Neural crest cell (in vitro differentiated cells): ENCODE measurements around the gene DISC1. TPM values are rescaled to one million over a fixed set of nuclear protein-coding genes. Genes with fewer than 3 reads are reported as not detected.

ENCODE experiments used
- DNase-seq: peaks from one replicate; pipeline ENCODE4 v3.0.0; 2021; ENCODE audit warnings: low read depth, mixed read lengths, low spot score
- H3K27ac Mint-ChIP-seq: one replicate; pipeline ENCODE4 v1.8.0; 2021; ENCODE audit warnings: mild to moderate bottlenecking, mixed read lengths; ENCODE audit not compliant: unreplicated experiment
- H3K27me3 Mint-ChIP-seq: 2 replicates; pipeline ENCODE4 v1.8.0; 2021; ENCODE audit warnings: low read depth, mild to moderate bottlenecking, mixed read lengths
- H3K36me3 Mint-ChIP-seq: 2 replicates; pipeline ENCODE4 v1.8.0; 2021; ENCODE audit warnings: low read depth, mild to moderate bottlenecking, mixed read lengths
- H3K4me1 Mint-ChIP-seq: 2 replicates; pipeline ENCODE4 v1.8.0; 2021; ENCODE audit warnings: mixed read lengths
- H3K4me3 Mint-ChIP-seq: one replicate; pipeline ENCODE4 v1.8.0; 2021; ENCODE audit warnings: mild to moderate bottlenecking, mixed read lengths
- H3K9me3 Mint-ChIP-seq: 2 replicates; pipeline ENCODE4 v1.8.0; 2021; ENCODE audit warnings: mixed read lengths
- total RNA-seq: library from RNA; stranded (reverse); gene quantifications from 2 replicates; pipeline ENCODE4 v1.2.1, GENCODE V29; 2021
- TF ChIP-seq, protein P1 (sequence below): fragments of 200-600 bp; sonication (generic); conservative IDR thresholded peaks from 2 replicates; pipeline ENCODE4 v1.5.0; 2021; ENCODE audit warnings: antibody characterized with exemption, mild to moderate bottlenecking

Gene DISC1
- total RNA-seq, 1 donor from 2014 or later, result 13.7 TPM

DNA sequence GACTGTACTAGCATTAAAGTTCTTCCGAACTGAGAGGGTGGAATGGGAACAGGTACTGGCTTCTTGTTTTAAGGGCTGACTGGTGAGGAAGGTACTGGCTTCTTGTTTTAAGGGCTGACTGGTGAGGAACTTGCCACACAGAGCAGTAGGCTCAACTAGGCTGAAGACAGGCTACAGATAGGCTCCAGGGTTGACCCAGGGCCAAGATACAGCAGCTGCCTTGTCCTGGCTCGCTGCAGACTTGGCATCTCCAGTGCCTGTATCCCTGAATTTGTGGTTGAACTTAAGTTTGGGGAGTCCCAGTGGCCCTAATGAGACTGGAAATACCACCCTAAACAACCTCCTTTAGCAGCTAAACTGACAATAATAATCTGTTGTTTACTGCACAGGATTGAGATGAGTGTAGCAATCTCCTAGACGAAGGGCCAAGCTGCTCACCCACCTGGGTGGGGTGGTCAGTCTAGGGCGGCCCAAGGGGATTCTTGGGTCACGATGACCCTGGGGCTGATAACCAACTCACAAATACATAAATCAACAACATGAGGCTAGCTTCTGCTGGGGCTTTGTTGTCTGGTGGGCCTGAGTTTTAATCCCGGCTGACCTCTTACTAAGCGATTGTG is 227.1 kb downstream of the DISC1 start:
- H3K36me3 Mint-ChIP-seq, result no peaks in the 10 kb centered on the region
- H3K27me3 Mint-ChIP-seq, result no peaks in the 10 kb centered on the region
- TF ChIP-seq, protein P1, sequence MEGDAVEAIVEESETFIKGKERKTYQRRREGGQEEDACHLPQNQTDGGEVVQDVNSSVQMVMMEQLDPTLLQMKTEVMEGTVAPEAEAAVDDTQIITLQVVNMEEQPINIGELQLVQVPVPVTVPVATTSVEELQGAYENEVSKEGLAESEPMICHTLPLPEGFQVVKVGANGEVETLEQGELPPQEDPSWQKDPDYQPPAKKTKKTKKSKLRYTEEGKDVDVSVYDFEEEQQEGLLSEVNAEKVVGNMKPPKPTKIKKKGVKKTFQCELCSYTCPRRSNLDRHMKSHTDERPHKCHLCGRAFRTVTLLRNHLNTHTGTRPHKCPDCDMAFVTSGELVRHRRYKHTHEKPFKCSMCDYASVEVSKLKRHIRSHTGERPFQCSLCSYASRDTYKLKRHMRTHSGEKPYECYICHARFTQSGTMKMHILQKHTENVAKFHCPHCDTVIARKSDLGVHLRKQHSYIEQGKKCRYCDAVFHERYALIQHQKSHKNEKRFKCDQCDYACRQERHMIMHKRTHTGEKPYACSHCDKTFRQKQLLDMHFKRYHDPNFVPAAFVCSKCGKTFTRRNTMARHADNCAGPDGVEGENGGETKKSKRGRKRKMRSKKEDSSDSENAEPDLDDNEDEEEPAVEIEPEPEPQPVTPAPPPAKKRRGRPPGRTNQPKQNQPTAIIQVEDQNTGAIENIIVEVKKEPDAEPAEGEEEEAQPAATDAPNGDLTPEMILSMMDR, result no peak
- no peak overlapping the region for H3K27ac Mint-ChIP-seq
- no peak for DNase-seq
- no peak overlapping the region for H3K4me3 Mint-ChIP-seq
- no peaks in the 10 kb centered on the region for H3K9me3 Mint-ChIP-seq
- peaks cover 8% of the 10 kb centered on the region for H3K4me1 Mint-ChIP-seq

DNA sequence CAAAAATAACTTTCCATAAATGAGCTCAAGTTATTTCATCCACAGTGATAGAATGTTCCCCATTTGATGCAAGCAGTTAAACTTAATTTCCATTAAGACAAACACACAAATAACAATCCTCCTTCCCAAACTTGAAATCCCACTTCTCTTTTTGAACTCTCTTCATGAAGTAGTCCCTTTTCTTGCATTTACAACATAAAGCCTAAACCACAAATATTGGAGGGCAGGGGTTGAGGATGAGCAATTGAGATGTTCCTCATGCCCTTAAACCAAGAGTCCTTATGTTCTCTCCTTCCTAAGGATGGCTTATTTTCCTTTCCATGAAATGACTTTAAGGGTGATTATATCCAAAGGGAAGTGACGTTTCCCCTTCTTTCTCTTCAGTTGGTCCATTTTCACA is 228.8 kb downstream of the DISC1 start:
- Mint-ChIP-seq H3K9me3 (no peaks in the 10 kb centered on the region), H3K27ac (no peak overlapping the region), H3K4me1 (peaks cover 6% of the 10 kb centered on the region), H3K4me3 (no peak overlapping the region), H3K36me3 (no peaks in the 10 kb centered on the region), H3K27me3 (no peaks in the 10 kb centered on the region)
- DNase-seq, result no peak
- TF ChIP-seq, protein P1, result no peak

DNA sequence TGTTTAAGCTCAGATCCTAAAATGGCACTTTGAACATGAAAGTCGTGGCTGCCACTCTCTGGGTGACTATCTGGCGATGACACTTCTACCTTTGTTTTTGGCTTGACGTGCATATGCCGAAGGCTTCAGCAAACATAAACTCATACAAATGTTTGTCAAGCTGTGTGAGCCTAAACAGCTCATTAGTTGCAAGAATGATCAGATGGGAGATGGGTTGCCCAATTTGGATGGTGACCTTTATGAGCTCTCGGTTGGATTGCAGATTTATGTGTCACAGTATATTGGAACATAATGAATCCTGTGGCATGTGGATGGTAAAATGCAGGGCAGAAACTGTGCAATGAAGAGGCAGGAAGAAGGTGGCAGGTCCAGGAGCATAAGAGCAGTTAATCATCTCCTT is 229.3 kb downstream of the DISC1 start:
- no peaks in the 10 kb centered on the region for H3K36me3 Mint-ChIP-seq
- no peak for DNase-seq
- TF ChIP-seq, protein P1, result no peak
- H3K9me3 Mint-ChIP-seq, result no peaks in the 10 kb centered on the region
- peaks cover under 1% of the 10 kb centered on the region for H3K4me1 Mint-ChIP-seq
- no peaks in the 10 kb centered on the region for H3K27me3 Mint-ChIP-seq
- H3K4me3 Mint-ChIP-seq, result no peak overlapping the region
- peak overlapping the region; percentile 23 for H3K27ac Mint-ChIP-seq

DNA sequence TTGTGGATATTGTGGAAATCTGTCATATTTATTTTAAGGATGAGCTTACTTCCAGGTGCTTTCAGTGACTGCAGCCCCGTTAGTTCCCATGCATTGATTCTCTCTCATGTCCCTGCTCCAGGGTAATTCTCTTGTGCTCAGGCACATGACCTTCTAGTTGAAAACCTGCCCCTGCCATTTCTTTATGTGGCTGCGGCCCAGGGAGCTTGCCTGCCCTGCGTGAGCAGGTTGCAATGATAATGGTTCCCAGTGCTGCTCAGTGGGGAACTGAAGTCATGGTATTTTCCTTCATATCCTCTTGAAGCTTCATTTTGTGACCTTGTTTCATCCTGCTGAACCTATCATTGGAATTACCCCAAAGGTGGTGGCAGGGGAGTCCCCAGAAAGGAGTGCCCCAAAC is 229.8 kb downstream of the DISC1 start:
- Mint-ChIP-seq H3K27me3 (no peaks in the 10 kb centered on the region), H3K36me3 (no peaks in the 10 kb centered on the region), H3K4me3 (no peak overlapping the region), H3K4me1 (peaks cover under 1% of the 10 kb centered on the region), H3K27ac (no peak overlapping the region), H3K9me3 (no peaks in the 10 kb centered on the region)
- TF ChIP-seq, protein P1, result no peak
- no peak for DNase-seq

DNA sequence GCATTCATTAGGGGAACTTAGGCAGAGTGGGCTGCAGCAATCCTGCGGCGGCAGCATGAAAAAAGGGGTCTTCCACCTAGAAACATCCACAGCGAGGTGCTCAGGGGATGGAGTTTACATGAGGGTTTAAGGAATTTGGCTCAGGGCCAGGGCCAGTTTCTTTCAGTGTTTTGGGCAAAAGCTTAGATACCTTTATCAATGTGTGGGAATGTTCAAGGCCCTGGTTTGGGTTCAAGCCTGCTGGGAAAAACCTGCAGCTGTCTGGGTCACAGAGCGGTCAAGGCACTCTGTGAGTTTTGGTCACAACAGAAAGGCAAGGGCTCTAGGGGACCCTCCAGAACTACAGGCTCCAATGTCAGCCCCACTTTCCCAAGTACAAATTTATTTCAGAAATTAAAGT is 230.3 kb downstream of the DISC1 start:
- Mint-ChIP-seq H3K27me3 (no peaks in the 10 kb centered on the region), H3K9me3 (no peaks in the 10 kb centered on the region), H3K36me3 (no peaks in the 10 kb centered on the region), H3K4me1 (peaks cover 5% of the 10 kb centered on the region), H3K4me3 (no peak overlapping the region), H3K27ac (no peak overlapping the region)
- TF ChIP-seq, protein P1, result no peak
- DNase-seq, result no peak
